IMR-90 (cell line): Measurements from ENCODE around the gene PLA2G4B.

ENCODE experiments used
- BHLHE40 ChIP-seq: fragments of 150-350 bp; IDR thresholded peaks from 2 replicates; pipeline ENCODE4 v1.6.1; 2016; ENCODE audit warnings: mild to moderate bottlenecking, low read depth, low read length
- CEBPB ChIP-seq: IDR thresholded peaks from 2 replicates; pipeline ENCODE4 v1.6.1; 2012; ENCODE audit warnings: low read depth, low read length, improper control_type of control experiment
- FOS ChIP-seq: fragments of 150-350 bp; IDR thresholded peaks from 2 replicates; pipeline ENCODE4 v1.6.1; 2016; ENCODE audit warnings: low read depth, low read length
- MXI1 ChIP-seq: IDR thresholded peaks from 2 replicates; pipeline ENCODE4 v1.6.1; 2012; ENCODE audit warnings: low read depth, mild to moderate bottlenecking, low read length, moderate library complexity, borderline replicate concordance
- POLR2A ChIP-seq: IDR thresholded peaks from 2 replicates; pipeline ENCODE4 v1.6.1; 2012; ENCODE audit warnings: mild to moderate bottlenecking, low read depth, low read length
- RAD21 ChIP-seq: IDR thresholded peaks from 2 replicates; pipeline ENCODE4 v1.6.1; 2012; ENCODE audit warnings: low read length, improper control_type of control experiment
- RCOR1 ChIP-seq: IDR thresholded peaks from 2 replicates; pipeline ENCODE4 v1.6.1; 2012; ENCODE audit warnings: mild to moderate bottlenecking, low read length, improper control_type of control experiment; ENCODE audit not compliant: insufficient replicate concordance
- RFX5 ChIP-seq: IDR thresholded peaks from 2 replicates; pipeline ENCODE4 v1.8.0; 2012; ENCODE audit warnings: low read depth, mild to moderate bottlenecking, low read length, moderate library complexity
- SMC3 ChIP-seq: fragments of 150-350 bp; IDR thresholded peaks from 2 replicates; pipeline ENCODE4 v1.6.1; 2016; ENCODE audit warnings: low read depth, mild to moderate bottlenecking, antibody characterized with exemption, low read length, moderate library complexity
- TF ChIP-seq, protein P1 (sequence below): conservative IDR thresholded peaks from 2 replicates; pipeline ENCODE4 v1.5.1; 2012; ENCODE audit warnings: mild to moderate bottlenecking, low read depth, low read length, improper control_type of control experiment
- TF ChIP-seq, protein P2 (sequence below): fragments of 150-350 bp; IDR thresholded peaks from 2 replicates; pipeline ENCODE4 v1.6.1; 2017; ENCODE audit warnings: mild to moderate bottlenecking, antibody characterized with exemption, low read length, low read depth
- TF ChIP-seq, protein P3 (sequence below): fragments of 150-350 bp; IDR thresholded peaks from 2 replicates; pipeline ENCODE4 v1.6.1; 2016; ENCODE audit warnings: low read depth, mild to moderate bottlenecking, low read length, moderate library complexity, borderline replicate concordance

DNA sequence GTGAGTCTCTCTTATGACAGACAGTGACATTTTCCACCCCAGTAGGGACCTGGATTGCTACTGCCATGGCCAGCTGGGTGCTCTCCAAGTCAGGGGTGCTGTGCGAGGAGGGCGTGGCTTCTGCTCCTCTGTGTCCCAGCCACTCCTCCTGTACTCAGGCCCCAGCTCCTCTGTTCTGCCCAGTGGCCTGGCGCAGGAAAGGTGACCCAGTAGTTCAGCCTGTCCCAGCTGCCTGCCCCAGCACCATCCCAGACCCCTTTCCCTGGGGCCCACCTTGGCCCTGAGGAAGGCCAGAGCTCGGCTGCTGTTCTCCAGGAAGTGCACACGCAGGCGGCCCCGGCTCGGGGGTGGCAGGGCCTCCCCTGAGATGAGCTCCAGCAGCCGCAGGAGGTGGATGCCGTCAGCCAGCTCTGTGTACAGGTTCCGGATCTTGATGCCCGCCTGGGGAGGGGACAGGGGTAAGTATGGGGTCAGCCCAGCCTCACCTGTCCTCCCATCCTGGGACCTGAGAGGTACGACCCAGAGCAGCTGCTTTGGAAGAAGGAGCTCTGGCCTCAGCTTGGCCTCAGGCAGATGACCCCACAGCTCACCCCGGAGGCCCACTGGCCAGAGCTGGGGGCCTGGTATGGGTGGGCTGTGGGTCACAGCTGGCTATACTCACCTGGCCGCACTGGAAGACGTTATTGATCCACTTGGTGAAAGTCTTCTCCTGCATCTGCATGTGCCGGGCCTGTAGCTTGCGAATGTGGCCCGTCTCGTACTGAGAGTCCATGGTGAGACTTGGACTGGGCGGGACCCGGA is 54.2 kb downstream of the PLA2G4B start:
- TF ChIP-seq, protein P1, sequence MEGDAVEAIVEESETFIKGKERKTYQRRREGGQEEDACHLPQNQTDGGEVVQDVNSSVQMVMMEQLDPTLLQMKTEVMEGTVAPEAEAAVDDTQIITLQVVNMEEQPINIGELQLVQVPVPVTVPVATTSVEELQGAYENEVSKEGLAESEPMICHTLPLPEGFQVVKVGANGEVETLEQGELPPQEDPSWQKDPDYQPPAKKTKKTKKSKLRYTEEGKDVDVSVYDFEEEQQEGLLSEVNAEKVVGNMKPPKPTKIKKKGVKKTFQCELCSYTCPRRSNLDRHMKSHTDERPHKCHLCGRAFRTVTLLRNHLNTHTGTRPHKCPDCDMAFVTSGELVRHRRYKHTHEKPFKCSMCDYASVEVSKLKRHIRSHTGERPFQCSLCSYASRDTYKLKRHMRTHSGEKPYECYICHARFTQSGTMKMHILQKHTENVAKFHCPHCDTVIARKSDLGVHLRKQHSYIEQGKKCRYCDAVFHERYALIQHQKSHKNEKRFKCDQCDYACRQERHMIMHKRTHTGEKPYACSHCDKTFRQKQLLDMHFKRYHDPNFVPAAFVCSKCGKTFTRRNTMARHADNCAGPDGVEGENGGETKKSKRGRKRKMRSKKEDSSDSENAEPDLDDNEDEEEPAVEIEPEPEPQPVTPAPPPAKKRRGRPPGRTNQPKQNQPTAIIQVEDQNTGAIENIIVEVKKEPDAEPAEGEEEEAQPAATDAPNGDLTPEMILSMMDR = no peak
- TF ChIP-seq MXI1 = no peak
- TF ChIP-seq POLR2A = no peak
- TF ChIP-seq RFX5 = no peak
- no peak for TF ChIP-seq RAD21
- TF ChIP-seq SMC3 = no peak
- no peak for TF ChIP-seq CEBPB
- TF ChIP-seq, protein P2, sequence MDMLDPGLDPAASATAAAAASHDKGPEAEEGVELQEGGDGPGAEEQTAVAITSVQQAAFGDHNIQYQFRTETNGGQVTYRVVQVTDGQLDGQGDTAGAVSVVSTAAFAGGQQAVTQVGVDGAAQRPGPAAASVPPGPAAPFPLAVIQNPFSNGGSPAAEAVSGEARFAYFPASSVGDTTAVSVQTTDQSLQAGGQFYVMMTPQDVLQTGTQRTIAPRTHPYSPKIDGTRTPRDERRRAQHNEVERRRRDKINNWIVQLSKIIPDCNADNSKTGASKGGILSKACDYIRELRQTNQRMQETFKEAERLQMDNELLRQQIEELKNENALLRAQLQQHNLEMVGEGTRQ = no peak
- TF ChIP-seq, protein P3, sequence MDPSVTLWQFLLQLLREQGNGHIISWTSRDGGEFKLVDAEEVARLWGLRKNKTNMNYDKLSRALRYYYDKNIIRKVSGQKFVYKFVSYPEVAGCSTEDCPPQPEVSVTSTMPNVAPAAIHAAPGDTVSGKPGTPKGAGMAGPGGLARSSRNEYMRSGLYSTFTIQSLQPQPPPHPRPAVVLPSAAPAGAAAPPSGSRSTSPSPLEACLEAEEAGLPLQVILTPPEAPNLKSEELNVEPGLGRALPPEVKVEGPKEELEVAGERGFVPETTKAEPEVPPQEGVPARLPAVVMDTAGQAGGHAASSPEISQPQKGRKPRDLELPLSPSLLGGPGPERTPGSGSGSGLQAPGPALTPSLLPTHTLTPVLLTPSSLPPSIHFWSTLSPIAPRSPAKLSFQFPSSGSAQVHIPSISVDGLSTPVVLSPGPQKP = no peak
- TF ChIP-seq RCOR1 = no peak
- no peak for TF ChIP-seq BHLHE40
- TF ChIP-seq FOS = no peak
